GM19043 (cell line): Measurements from ENCODE around the gene ERGIC3.

ENCODE experiments used
- ATAC-seq: cut with Tn5 transposase; IDR thresholded peaks from one replicate; pipeline ENCODE4 v1.9.1; 2021; ENCODE audit warnings: low read depth; ENCODE audit not compliant: unreplicated experiment

ERGIC3 gene

DNA sequence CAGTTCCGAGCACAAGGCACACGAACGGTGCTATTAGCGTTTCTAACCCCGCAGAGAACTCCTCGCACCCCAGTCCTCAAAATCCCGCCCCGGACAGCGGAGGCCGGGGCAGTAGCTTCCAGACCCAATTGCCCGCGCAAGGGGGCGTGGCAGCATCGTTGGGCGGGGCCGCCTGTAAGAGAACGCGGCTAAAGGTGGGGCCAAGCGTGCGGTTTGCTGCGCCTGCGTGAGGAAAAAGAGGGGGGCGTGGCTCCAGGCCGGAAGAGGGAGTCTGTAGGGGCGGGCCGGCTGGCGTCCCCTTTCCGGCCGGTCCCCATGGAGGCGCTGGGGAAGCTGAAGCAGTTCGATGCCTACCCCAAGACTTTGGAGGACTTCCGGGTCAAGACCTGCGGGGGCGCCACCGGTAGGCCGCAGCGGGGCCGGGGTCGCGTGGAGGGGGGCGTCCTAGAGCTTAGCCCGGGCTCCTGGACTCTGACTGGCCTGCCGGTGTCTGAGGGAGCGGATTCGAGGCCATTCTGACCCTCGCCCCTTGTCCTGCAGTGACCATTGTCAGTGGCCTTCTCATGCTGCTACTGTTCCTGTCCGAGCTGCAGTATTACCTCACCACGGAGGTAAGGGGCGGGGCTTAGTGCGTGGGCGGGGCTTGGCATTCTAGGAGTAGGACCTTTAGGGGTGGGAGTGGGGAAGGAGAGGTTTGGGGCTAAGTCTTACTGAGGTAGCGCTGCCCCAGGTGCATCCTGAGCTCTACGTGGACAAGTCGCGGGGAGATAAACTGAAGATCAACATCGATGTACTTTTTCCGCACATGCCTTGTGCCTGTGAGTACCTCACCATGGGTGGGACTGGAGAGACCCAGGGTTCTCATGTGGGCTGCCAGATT is at the start of gene ERGIC3:
ERGIC3 (plus strand) TSS at position 296 of the 880 bp plus-strand sequence; CDS start at position 316, 20 bp downstream.
- ATAC-seq, result peak; percentile 84

DNA sequence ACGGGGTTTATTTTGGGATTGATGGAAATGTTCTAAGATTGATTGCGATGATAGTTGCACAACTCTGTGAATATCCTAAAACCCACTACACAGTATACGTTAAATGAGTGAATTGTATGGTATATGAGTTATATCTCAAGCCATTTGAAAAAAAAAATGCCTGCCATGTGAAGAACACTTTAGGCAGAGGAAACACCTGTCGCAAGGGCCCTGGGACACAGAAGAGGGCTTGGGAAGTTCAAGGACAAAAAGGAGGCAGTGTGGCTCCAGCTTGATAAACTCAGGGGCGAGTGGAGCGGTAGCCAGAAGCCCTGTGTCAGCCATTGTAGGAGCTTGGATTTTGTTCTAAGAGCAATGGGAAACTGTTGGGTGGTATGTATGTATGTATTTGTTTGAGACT is 49.5 kb upstream of the ERGIC3 start:
- no peak for ATAC-seq

DNA sequence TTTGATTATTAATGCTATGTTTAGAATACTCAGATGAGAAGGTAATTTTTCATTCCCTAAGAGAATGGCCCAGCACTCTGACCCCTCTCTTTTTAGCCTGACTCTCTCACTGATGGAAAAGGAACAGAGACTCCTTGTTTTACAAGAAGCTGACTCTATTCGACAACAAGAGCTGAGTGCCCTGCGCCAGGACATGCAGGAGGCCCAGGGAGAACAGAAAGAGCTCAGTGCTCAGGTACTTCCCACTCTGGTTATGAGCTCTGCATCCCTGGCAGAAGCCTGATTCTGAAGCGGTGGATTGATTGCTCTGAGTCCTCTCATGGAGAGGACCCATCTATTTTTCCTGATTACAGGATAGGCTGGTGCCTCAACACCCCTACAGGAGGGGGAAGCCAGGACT is 45.4 kb upstream of the ERGIC3 start:
- no peak for ATAC-seq

DNA sequence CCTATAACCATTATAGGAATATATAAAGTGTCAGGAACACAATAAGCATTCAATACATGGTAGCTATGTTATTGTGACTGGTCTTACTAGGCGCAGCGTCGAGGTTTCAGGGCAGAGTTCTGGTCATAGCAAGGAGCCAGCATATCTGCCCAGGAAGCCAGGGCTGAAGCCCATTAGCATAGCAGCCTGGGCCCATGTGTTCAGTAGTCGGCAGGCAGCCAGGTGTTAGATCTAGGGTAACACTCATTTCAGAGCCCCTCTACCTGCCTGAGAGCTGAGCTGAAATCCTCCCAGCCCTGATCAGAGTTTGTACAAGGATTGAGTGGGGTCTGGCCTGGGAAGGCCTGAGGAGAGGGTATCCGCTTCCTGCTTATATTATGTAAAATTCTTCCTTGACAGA is 44.6 kb upstream of the ERGIC3 start:
- ATAC-seq, result no peak

DNA sequence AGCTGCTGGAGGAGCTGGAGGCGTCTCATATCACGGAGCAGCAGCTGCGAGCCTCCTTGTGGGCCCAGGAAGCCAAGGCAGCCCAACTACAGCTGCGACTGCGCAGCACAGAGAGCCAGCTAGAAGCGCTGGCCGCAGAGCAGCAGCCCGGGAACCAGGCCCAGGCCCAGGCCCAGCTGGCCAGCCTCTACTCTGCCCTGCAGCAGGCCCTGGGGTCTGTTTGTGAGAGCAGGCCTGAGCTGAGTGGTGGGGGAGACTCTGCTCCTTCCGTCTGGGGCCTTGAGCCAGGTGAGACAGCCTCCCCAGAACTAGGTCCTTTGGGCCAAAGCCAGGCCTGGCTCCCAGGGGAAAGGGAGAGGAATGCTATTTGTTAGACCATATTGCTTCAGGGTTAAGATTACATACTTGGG is 44.1 kb upstream of the ERGIC3 start:
- ATAC-seq, result no peak

DNA sequence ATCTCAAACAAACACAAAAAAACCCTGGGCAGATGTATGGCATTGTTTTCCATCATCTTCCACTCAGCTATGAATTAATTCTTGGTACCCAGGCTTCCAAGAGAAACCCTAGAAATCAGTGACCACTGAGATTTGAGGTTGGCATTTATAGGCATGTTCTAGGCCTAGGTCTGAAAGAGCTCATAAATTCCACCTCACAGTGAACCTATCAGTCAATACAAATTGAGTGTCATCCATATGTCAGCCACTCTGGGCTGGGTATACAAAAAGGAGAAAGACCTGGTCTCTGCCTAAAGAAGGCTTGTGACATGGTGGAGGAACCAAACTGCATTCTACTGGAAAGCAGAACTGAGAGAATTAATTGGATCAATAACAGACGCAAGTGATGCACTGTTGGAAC is 42.6 kb upstream of the ERGIC3 start:
- ATAC-seq, result no peak

DNA sequence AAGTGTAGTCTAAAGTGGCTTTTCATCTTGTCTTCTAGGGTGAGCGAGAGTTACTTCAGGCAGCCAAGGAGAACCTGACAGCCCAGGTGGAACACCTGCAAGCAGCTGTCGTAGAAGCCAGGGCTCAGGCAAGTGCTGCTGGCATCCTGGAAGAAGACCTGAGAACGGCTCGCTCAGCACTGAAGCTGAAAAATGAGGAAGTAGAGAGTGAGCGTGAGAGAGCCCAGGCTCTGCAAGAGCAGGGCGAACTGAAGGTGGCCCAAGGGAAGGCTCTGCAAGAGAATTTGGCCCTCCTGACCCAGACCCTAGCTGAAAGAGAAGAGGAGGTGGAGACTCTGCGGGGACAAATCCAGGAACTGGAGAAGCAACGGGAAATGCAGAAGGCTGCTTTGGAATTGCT is 39.5 kb upstream of the ERGIC3 start:
- ATAC-seq, result peak; percentile 72

DNA sequence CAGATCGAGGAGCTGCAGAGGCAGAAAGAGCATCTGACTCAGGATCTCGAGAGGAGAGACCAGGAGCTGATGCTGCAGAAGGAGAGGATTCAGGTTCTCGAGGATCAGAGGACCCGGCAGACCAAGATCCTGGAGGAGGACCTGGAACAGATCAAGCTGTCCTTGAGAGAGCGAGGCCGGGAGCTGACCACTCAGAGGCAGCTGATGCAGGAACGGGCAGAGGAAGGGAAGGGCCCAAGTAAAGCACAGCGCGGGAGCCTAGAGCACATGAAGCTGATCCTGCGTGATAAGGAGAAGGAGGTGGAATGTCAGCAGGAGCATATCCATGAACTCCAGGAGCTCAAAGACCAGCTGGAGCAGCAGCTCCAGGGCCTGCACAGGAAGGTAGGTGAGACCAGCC is 38.6 kb upstream of the ERGIC3 start:
- ATAC-seq, result no peak

DNA sequence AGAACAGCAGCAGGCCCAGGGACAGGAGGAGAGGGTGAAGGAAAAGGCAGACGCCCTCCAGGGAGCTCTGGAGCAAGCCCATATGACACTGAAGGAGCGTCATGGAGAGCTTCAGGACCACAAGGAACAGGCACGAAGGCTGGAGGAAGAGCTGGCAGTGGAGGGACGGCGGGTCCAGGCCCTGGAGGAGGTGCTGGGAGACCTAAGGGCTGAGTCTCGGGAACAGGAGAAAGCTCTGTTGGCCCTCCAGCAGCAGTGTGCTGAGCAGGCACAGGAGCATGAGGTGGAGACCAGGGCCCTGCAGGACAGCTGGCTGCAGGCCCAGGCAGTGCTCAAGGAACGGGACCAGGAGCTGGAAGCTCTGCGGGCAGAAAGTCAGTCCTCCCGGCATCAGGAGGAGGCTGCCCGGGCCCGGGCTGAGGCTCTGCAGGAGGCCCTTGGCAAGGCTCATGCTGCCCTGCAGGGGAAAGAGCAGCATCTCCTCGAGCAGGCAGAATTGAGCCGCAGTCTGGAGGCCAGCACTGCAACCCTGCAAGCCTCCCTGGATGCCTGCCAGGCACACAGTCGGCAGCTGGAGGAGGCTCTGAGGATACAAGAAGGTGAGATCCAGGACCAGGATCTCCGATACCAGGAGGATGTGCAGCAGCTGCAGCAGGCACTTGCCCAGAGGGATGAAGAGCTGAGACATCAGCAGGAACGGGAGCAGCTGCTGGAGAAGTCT is 37.9 kb upstream of the ERGIC3 start:
- no peak for ATAC-seq

DNA sequence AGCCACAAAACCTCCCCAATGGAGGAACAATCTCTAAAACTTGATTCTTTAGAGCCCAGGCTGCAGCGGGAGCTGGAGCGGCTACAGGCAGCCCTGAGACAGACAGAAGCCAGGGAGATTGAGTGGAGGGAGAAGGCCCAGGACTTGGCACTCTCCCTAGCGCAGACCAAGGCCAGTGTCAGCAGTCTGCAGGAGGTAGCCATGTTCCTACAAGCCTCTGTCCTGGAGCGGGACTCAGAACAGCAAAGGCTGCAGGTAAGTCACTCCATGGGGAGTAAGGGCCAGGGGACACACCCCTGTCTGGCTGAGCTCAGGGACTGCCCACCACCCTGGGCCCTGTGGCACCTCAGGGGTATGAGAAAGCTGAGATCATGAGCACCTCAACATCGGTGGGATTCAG is 37.1 kb upstream of the ERGIC3 start:
- ATAC-seq, result no peak

DNA sequence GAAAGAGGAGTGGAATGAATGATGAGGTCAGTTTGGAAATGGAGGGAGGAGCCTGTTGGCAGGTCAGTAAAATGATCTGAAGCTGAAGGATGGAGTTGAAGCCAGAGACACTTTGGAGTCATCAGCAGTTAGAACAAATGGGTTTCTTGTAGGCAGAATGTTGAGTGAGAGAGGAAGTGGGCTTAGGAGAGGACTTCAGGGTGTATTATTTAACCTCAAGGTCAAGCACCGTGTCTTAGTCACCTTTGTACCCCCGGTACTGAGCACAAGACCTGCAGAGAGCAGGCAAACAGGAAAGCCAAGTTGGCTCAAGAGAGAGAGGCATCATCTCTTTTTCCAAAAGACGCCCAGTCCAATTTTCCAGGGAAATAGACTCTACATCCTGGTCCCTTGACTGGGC is 35.7 kb upstream of the ERGIC3 start:
- no peak for ATAC-seq

DNA sequence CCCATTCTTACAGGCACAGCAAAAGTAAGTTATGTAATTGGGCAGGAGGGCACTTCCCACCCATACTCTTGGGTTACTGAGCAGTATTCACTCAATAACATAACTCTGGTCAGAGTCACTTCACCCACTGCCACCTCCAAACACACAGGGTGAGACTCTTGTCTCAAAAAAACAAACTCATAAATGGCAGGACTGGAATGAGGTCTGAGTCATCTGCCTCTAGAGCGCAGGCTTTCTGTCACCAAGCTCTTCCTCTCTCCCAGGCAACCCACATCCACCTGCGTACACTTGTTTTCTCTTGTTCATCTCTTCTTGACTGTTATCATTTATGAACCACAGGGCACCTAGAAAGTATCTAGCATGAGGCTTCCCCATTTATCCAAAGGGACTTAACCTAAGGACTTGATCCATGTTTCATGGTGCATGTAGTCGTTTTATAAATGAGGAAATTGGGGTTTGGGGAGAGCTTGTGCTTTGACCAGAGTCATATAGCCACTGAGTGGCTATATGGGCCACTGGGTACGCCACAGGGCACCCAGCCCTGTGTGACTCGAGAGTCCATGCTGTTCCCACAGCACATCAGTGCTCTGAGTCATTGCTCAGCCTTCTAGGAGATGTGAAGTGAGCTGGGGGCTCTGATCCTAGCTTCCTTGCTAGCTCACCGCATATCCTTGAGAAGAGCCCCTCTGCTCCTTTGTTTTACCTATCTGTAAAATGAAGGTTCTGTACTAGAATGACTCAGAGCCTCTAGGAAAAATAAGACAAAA is 34.8 kb upstream of the ERGIC3 start:
- no peak for ATAC-seq

DNA sequence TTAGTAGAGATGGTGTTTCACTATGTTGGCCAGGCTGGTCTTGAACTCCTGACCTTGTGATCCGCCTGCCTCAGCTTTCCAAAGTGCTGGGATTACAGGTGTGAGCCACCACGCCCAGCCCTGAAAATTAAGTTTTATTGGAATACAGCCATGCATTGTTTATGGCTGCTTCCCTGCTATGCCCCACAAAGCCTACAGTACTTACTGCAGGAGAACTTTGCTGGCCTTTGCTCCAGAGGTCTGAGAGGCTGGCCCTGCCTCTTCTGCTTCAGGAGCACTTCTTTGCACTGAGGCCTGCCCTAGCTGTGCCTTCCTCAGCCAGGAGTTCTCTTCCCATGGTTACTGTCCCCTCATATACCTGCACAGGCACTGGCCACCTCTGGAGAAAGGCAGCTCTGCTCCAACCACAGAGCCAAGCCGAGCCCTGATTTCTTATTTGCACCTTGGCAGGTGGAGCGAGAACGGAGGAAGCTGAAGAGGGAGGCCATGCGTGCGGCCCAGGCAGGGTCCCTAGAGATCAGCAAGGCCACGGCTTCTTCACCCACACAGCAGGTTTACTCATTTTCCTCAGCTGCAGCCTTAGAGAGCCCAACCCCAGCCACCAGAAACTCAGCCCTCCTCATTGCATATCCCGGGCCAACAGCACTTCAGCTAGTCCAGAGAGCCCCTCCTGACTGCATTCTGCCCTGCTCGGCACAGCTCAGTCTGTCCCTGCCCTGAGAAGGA is 33.2 kb upstream of the ERGIC3 start:
- no peak for ATAC-seq

DNA sequence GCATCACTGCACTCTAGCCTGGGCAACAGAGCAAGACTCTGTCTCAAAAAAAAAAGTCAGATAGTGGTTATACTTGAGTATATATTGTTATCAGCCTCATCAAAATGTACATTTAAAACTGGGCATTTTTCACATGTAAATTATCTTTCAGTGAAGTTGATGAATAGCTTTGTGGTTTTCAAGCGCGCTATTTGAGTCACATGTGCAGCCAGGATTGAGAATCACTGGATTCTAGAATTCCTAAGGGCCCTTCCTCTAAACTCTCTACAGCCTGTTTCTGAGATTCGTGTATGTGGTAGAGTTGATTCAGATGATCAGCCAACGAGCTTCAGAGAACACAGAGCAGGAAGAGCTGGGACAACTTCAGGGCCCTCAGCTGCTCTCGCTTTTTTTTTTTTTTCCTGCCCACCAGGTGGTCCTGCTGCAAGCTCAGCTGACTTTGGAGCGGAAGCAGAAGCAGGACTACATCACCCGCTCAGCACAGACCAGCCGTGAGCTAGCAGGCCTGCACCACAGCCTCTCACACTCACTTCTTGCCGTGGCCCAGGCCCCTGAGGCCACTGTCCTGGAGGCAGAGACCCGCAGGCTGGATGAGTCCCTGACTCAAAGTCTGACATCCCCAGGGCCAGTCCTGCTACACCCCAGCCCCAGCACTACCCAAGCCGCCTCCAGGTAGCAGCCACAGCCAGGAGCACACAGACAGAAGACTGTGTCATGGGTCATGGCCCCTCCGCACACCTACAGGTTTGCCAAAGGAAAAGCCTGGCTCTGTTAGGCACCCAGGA is 30.7 kb upstream of the ERGIC3 start:
- ATAC-seq, result no peak

DNA sequence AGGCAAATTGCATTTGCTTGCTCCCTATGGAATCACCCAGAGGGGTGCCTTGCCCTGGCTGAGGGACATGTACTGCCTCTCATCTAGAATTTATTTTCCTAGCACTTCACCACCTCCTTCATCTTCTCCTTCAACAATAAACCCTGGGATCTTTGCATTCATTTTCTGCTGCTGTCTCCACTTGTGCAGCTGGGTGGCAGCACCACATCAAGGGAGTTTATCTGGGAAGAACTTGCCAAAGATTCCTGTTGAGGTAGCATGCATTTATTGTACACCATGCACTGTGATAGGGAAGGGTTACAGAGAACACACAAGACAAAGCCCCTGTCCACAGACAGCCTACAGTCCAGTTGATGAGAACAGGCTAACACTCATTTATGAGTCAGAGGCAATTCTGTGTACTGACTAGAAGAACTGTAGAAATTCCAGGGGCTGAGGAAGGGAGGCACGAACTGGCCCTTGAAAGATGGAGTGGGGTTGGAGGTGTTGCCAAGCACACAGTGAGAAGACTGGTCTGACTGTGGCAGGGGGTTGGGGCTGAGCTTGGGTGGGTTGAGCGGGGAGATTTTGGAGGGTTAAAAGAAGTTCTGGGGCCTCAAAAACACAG is 30.0 kb upstream of the ERGIC3 start:
- ATAC-seq, result no peak

DNA sequence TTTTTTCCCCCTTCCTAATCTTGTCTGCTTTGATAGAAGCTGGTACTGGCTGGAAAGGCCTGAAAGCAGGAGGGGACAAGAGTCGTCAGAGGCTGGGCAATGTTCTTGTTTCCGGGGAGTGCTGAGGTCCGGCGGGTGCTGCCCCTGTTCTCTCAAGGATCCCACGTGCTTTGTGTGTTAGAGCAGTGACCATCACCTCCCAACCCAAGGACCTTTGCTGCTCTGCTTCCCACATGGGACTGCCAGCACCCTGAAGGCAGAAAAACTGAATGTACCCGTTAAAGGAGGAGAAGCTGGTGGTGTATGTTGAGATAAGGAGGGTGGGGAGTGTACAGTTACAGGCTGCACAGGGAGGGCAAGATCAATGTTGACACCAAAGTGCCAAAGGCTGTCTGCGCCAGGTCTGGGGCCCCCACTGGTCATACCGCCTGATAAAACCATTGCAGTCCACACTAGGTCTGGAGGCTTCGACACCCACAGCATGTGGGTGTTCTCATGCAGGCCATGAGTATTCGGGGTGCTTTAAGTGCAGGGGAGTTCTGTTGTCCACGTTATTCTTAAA is 27.4 kb upstream of the ERGIC3 start:
- ATAC-seq, result no peak

DNA sequence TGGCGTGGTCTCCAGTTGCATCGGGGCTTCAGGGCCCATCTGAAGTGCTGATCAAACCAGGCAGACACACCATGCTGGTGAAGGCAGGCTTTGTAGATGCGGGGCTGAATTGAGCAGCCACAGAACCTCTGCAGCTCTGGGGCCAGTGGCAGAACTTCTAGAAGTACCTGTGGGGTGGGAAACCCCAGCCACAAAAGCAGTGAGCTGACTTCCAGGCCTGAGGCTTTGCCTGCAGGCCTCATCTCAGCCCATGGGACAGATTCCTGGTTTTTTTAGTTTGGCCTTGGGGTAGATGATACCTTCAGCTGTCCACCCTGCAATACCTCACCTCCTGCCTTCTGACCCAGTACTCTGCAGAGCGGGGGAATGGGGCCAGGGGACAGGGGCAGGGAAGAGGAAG is 26.5 kb upstream of the ERGIC3 start:
- no peak for ATAC-seq

DNA sequence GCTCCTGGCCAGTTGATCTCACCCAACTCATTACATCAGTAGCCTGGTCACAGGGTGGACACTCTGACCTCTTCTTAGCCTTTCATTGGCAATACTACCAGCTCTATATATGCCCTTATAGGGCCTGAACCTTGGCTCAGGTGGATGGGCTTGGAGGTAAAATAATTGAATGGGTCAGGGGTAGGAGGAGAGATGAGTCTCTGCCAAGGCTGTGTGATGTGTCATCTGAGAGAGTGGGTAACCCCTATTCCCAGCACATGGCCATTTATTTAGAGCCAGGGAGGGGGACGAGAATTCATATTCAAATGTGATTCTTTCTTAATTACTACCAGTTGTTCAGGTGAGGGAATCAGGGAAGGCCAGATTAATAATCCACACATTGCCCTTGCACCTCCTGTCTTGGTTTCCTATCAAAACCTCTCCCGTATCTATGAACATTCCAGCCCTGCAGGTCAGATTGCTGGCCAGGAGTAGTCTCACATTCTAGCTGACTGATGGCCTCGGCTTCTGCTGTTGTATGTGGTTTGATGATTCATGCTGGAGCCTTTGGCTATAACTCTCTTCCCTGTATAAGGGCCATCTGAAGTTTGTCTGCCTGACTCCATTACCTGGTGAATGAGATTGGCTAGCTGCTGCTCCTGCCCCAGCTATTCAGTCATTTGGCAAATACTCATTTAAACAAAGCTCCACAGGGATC is 25.8 kb upstream of the ERGIC3 start:
- no peak for ATAC-seq
